SH-SY5Y (cell line): Measurements from ENCODE around the gene SPANXN3.
"Not testable (repeated sequence)": the region's sequence is repeated elsewhere in the genome, so short reads cannot be mapped to it uniquely, and the experiment has no call there.

Experiments used
- GATA2 ChIP-seq: IDR thresholded peaks from 2 replicates; pipeline ENCODE4 v1.6.1; 2011; ENCODE audit warnings: mild to moderate bottlenecking, low read depth, low read length
- GATA3 ChIP-seq: IDR thresholded peaks from 2 replicates; pipeline ENCODE4 v1.6.1; 2011; ENCODE audit warnings: low read depth, mild to moderate bottlenecking, low read length, moderate library complexity

Gene SPANXN3

GRCh38 chrX:143517375-143517774 lies at the start of gene SPANXN3:
Gene SPANXN3, minus strand, starts transcription at chrX:143517475. Its CDS starts 84 bp downstream, at chrX:143517391.
- not testable (repeated sequence) for TF ChIP-seq GATA3, GATA2

- TF ChIP-seq GATA3 (no peak), GATA2 (no peak)
These were observed 18.9 kb upstream of the SPANXN3 start for GRCh38 chrX:143536176-143536575.

- TF ChIP-seq GATA2: no peak
- TF ChIP-seq GATA3: no peak
These were observed 16.5 kb downstream of the SPANXN3 start for GRCh38 chrX:143500751-143501150.

- TF ChIP-seq GATA2 (no peak), GATA3 (no peak)
These were observed 31.2 kb downstream of the SPANXN3 start for GRCh38 chrX:143486105-143486504.

- no peak for TF ChIP-seq GATA2
- TF ChIP-seq GATA3: no peak
These were observed 40.5 kb downstream of the SPANXN3 start for GRCh38 chrX:143476751-143477150.

GRCh38 chrX:143472347-143472938 lies 44.8 kb downstream of the SPANXN3 start:
- TF ChIP-seq GATA3 (no peak), GATA2 (no peak)

GRCh38 chrX:143466130-143466529 lies 51.1 kb downstream of the SPANXN3 start:
- no peak for TF ChIP-seq GATA3
- no peak for TF ChIP-seq GATA2

- TF ChIP-seq GATA2 (no peak), GATA3 (no peak)
These were observed 54.6 kb downstream of the SPANXN3 start for GRCh38 chrX:143462696-143463095.

- no peak for TF ChIP-seq GATA3
- no peak for TF ChIP-seq GATA2
These were observed 55.7 kb downstream of the SPANXN3 start for GRCh38 chrX:143461606-143462005.
